DMS79 treated with DMSO at 0.1 percent for 48 hours (cell line): ENCODE results near the gene STK4.

ENCODE experiments used
- DNase-seq: peaks from one replicate; lab custom pipeline; 2025; lab: John Stamatoyannopoulos, UW

Gene STK4

GRCh38 chr20:45112754-45113153 is 146.4 kb downstream of the STK4 start:
- DNase-seq, result no peak

- no peak for DNase-seq
These were observed 147.6 kb downstream of the STK4 start for GRCh38 chr20:45113865-45114264.

- DNase-seq, result no peak
These were observed 148.4 kb downstream of the STK4 start, which contains the start of gene WFDC5 for GRCh38 chr20:45114465-45115385. WFDC5 (minus strand) TSS chr20:45115174; CDS start chr20:45115083, 91 bp downstream.

GRCh38 chr20:45115386-45115774 is 149.1 kb downstream of the STK4 start:
- DNase-seq, result no peak

GRCh38 chr20:45115829-45116228 is 149.5 kb downstream of the STK4 start:
- no peak for DNase-seq

GRCh38 chr20:45117581-45117980 is 151.3 kb downstream of the STK4 start:
- no peak for DNase-seq

GRCh38 chr20:45118028-45118427 is 151.7 kb downstream of the STK4 start:
- no peak for DNase-seq

GRCh38 chr20:45119556-45120266 is 153.4 kb downstream of the STK4 start:
- no peak for DNase-seq

- DNase-seq, result no peak
These were observed 155.1 kb downstream of the STK4 start for GRCh38 chr20:45121388-45121787.

GRCh38 chr20:45124365-45124764 is 158.1 kb downstream of the STK4 start, which contains the start of gene WFDC12:
WFDC12 (minus strand) TSS chr20:45124465; CDS start chr20:45124447, 18 bp downstream.
- no peak for DNase-seq

GRCh38 chr20:45128099-45128498 is 161.8 kb downstream of the STK4 start:
- DNase-seq, result no peak
